Pancreas (tissue), 10 donors: Measurements from ENCODE around the gene ACSBG1. TPM values are rescaled to one million over a fixed set of nuclear protein-coding genes. Genes with fewer than 3 reads are reported as not detected.

Experiments
- ATAC-seq, 4 donors: fragments of 200-7000 bp; cut with Tn5 transposase; one replicate each; pipeline versions ENCODE4 v1.8.0 to v1.9.1; 2020; ENCODE audit warnings: mild to moderate bottlenecking in 4 of 4, moderate library complexity in 4 of 4
- DNase-seq, 6 donors: peaks; one replicate each; pipeline ENCODE4 v3.0.0-alpha.2; 2020
- FAIRE-seq: peaks from 2 replicates; lab custom pipeline; 2012; peaks lifted over from hg19 to GRCh38; lab: Jason Lieb, UNC
- H3K27ac ChIP-seq, 4 donors: fragments of 200-600 bp; sonication (generic); 1 replicate in 3 of 4; 2 replicates in 1 of 4; pipeline versions ENCODE4 v1.5.0 to v1.8.0; 2020
- H3K27me3 ChIP-seq, 4 donors: fragments of 200-600 bp; one replicate each; pipeline ENCODE4 v1.8.0; 2021
- H3K36me3 ChIP-seq, 3 donors: fragments of 200-600 bp; sonication (generic) in 1 of 3; one replicate each; pipeline versions ENCODE4 v1.5.0 to v1.8.0; 2020 to 2021
- H3K4me1 ChIP-seq, 3 donors: fragments of 200-600 bp; one replicate each; pipeline ENCODE4 v1.8.0; 2021
- H3K4me3 ChIP-seq, 4 donors: fragments of 200-600 bp; sonication (generic) in 2 of 4; one replicate each; pipeline versions ENCODE4 v1.5.0 to v1.8.0; 2020 to 2021
- H3K9me3 ChIP-seq, 4 donors: fragments of 200-600 bp; one replicate each; pipeline ENCODE4 v1.8.0; 2021
- CTCF ChIP-seq, 4 donors: fragments of 200-600 bp; sonication (generic) in 3 of 4; IDR thresholded peaks; one replicate each; pipeline versions ENCODE4 v1.5.0 to v1.8.0; 2021; ENCODE audit warnings: antibody characterized with exemption in 4 of 4
- WGBS, 2 donors: extraction: QIAGEN DNeasy Blood & Tissue Kit; methylation state at CpG; one replicate each; pipeline ENCODE4 v1.1.7; 2013; 5-methylcytosine and 5-hydroxymethylcytosine counted together
- intact Hi-C, 3 donors: fragments of 100-400 bp; cut with DNase I; formaldehyde crosslinking; loops; one replicate each; pipeline versions ENCODE4 v1.11.1 to v1.14.2; 2022
- polyA plus RNA-seq, 2 donors: library from polyadenylated mRNA; stranded (reverse); fragments of 200-250 nt; gene quantifications; one replicate each; pipeline ENCODE4 v1.2.3, GENCODE V29; 2013
- total RNA-seq, 6 donors: library from RNA; stranded (reverse); fragmentation: NEBNext Ultra II Directional in 4 of 6; extraction: Animal tissue kit (Norgen Biotek cat#: 25700) in 4 of 6; gene quantifications; one replicate each; pipeline versions ENCODE4 v1.2.1 to v1.2.4, GENCODE V29; 2021 to 2023
- donor health status: healthy with polysubstance abuse.
- donor health status: DM: no; HTN: no; CAD: no; lungs with moderate emphysema.
- donor health status: DM: no; HTN: no; CAD: no.
- donor health status: control.
- donor health status: control.
- donor health status: Bipolar disorder and iron deficiency.
- donor health status: DM: yes; HTN: yes; CAD: no.
- donor health status: DM: no; HTN: no; CAD: no.
- donor health status: DM: no; HTN: no; CAD: no.
- donor health status: DM: yes; HTN: yes; CAD: no.

ACSBG1 gene
- total and polyA plus RNA-seq, 8 donors, result 0.04 to 0.12 (median 0.04) TPM; not detected in 5

GRCh38 chr15:78263351-78263781, 29.0 kb upstream of the ACSBG1 start:
- no peak for TF ChIP-seq CTCF (IDR thresholded peaks at IDR 0.05)
- H3K27me3 ChIP-seq, result no peaks in the 10 kb centered on the region
- FAIRE-seq (no peak), ATAC-seq (no peak), DNase-seq (no peak)
- no peaks in the 10 kb centered on the region for H3K36me3 ChIP-seq
- H3K4me3 ChIP-seq, result no peak overlapping the region
- H3K27ac ChIP-seq, result no peak overlapping the region
- WGBS, 2 donors, result 90 to 96% methylated on average over 7 of the region's 7 CpGs
- peaks cover 0 to 5% (median 0%) of the 10 kb centered on the region in 3 donors for H3K4me1 ChIP-seq
- intact Hi-C loops, result no loop called here
- H3K9me3 ChIP-seq, result no peaks in the 10 kb centered on the region

- DNase-seq (no peak), ATAC-seq (no peak), FAIRE-seq (no peak)
- Histone ChIP-seq H3K27me3 (no peaks in the 10 kb centered on the region), H3K27ac (no peak overlapping the region), H3K36me3 (no peaks in the 10 kb centered on the region), H3K4me1 (peaks cover 0 to 5% (median 0%) of the 10 kb centered on the region in 3 donors), H3K4me3 (no peak overlapping the region), H3K9me3 (no peaks in the 10 kb centered on the region)
- TF ChIP-seq CTCF (IDR thresholded peaks at IDR 0.05), result no peak
- intact Hi-C loops, result no loop called here
- 27 to 30% methylated on average over 3 of the region's 3 CpGs for WGBS, 2 donors
Measured at GRCh38 chr15:78261062-78261461, 26.7 kb upstream of the ACSBG1 start.

- H3K27me3 ChIP-seq, result no peaks in the 10 kb centered on the region
- peaks cover 0 to 3% (median 0%) of the 10 kb centered on the region in 3 donors for H3K4me1 ChIP-seq
- no peak for TF ChIP-seq CTCF (IDR thresholded peaks at IDR 0.05)
- FAIRE-seq (no peak), DNase-seq (no peak), ATAC-seq (no peak)
- H3K4me3 ChIP-seq, result no peak overlapping the region
- WGBS, 2 donors, result 68 to 78% methylated on average over 2 of the region's 2 CpGs
- intact Hi-C loops, result no loop called here
- H3K36me3 ChIP-seq, result no peaks in the 10 kb centered on the region
- no peaks in the 10 kb centered on the region for H3K9me3 ChIP-seq
- no peak overlapping the region for H3K27ac ChIP-seq
Measured at GRCh38 chr15:78260489-78260888, 26.1 kb upstream of the ACSBG1 start.

- no peak for TF ChIP-seq CTCF (IDR thresholded peaks at IDR 0.05)
- WGBS, 2 donors, result 76 to 81% methylated on average over 3 of the region's 3 CpGs
- no peaks in the 10 kb centered on the region for H3K36me3 ChIP-seq
- no peak for ATAC-seq
- no peak for FAIRE-seq
- no peak overlapping the region for H3K27ac ChIP-seq
- intact Hi-C loops, result no loop called here
- H3K4me3 ChIP-seq, result no peak overlapping the region
- no peaks in the 10 kb centered on the region for H3K27me3 ChIP-seq
- no peaks in the 10 kb centered on the region for H3K9me3 ChIP-seq
- no peak for DNase-seq
- no peaks in the 10 kb centered on the region for H3K4me1 ChIP-seq
Measured at GRCh38 chr15:78259232-78259631, 24.9 kb upstream of the ACSBG1 start.

GRCh38 chr15:78257681-78258080, 23.3 kb upstream of the ACSBG1 start:
- FAIRE-seq (no peak), ATAC-seq (no peak), DNase-seq (no peak)
- Histone ChIP-seq H3K4me3 (no peak overlapping the region), H3K9me3 (no peaks in the 10 kb centered on the region), H3K36me3 (no peaks in the 10 kb centered on the region), H3K27me3 (no peaks in the 10 kb centered on the region), H3K27ac (no peak overlapping the region), H3K4me1 (no peaks in the 10 kb centered on the region)
- no peak for TF ChIP-seq CTCF (IDR thresholded peaks at IDR 0.05)
- intact Hi-C loops, result no loop called here
- WGBS, 2 donors, result 74 to 76% methylated on average over 3 of the region's 3 CpGs
